Endothelial cell of umbilical vein (primary cell): ENCODE results near the gene BLTP3A. TPM values are rescaled to one million over a fixed set of nuclear protein-coding genes. Genes with fewer than 3 reads are reported as not detected.
"Not testable (repeated sequence)": the region's sequence is repeated elsewhere in the genome, so short reads cannot be mapped to it uniquely, and the experiment has no call there.

ENCODE experiments used
- BruUV-seq: library from RNA; stranded (reverse); fragments of 400-500 nt; replicated peaks from 2 replicates; lab custom pipeline; 2021; lab: Mats Ljungman, UMichigan
- CTCF ChIA-PET: fragments of 300-600, 350-600 bp; sonication (Branson Sonifier 250); formaldehyde crosslinking; loops from one replicate; lab custom pipeline; 2021; ENCODE audit warnings: antibody characterized with exemption, inconsistent platforms; lab: Charles Lee
- POLR2A ChIA-PET: fragments of 300-600, 350-600 bp; sonication (Branson Sonifier 250); formaldehyde crosslinking; loops from one replicate; lab custom pipeline; 2021; ENCODE audit warnings: antibody characterized with exemption, inconsistent platforms; lab: Charles Lee
- DNase-seq: peaks from one replicate; pipeline ENCODE4 v3.0.0-alpha.2; 2011; ENCODE audit warnings: low read depth, low spot score
- FAIRE-seq: peaks from 2 replicates; lab custom pipeline; 2011; peaks lifted over from hg19 to GRCh38; lab: Jason Lieb, UNC
- H2AFZ ChIP-seq: 2 replicates; pipeline ENCODE4 v1.6.0; 2012; ENCODE audit warnings: low read depth, low read length, control low read depth, inconsistent platforms
- H3K27ac ChIP-seq: 2 replicates; pipeline ENCODE4 v1.5.1; 2011; ENCODE audit warnings: low read depth, mild to moderate bottlenecking, control low read depth, low read length, moderate library complexity; ENCODE audit not compliant: insufficient read depth
- H3K27me3 ChIP-seq, 2 experiments: 2 replicates each; pipeline versions ENCODE4 v1.6.0 to v1.6.1; 2011; ENCODE audit warnings: low read length in 2 of 2, mixed read lengths in 1 of 2; ENCODE audit not compliant: control insufficient read depth in 2 of 2, insufficient read depth in 2 of 2
- H3K36me3 ChIP-seq, 2 experiments: 2 replicates in 1 of 2; 3 replicates in 1 of 2; pipeline ENCODE4 v1.5.1; 2011; ENCODE audit warnings: low read length in 2 of 2, mild to moderate bottlenecking in 1 of 2, moderate library complexity in 1 of 2; ENCODE audit not compliant: control insufficient read depth in 2 of 2, insufficient read depth in 2 of 2; ENCODE audit errors: extremely low read depth in 1 of 2
- H3K4me1 ChIP-seq: 3 replicates; pipeline ENCODE4 v1.5.1; 2011; ENCODE audit warnings: mild to moderate bottlenecking, low read length; ENCODE audit not compliant: control insufficient read depth, insufficient read depth; ENCODE audit errors: extremely low read depth
- H3K4me2 ChIP-seq: 2 replicates; pipeline ENCODE4 v1.6.1; 2011; ENCODE audit warnings: low read length, control low read depth, mixed read lengths; ENCODE audit not compliant: insufficient read depth
- H3K4me3 ChIP-seq, 3 experiments: fragments of 200-600 bp in 1 of 3; sonication (generic), shearing (Covaris generic) in 1 of 3; replicated peaks in 1 of 3; 2 replicates each; pipeline ENCODE4 v1.5.1; 2011 to 2016; ENCODE audit warnings: control low read depth in 3 of 3, low read length in 3 of 3, mild to moderate bottlenecking in 2 of 3, inconsistent platforms in 1 of 3, low read depth in 1 of 3, moderate library complexity in 1 of 3; ENCODE audit not compliant: insufficient read depth in 1 of 3
- H3K79me2 ChIP-seq: 2 replicates; pipeline ENCODE4 v1.6.0; 2012; ENCODE audit warnings: low read length, inconsistent platforms; ENCODE audit not compliant: control insufficient read depth, insufficient read depth
- H3K9ac ChIP-seq: replicated peaks from 2 replicates; pipeline ENCODE3; 2011; ENCODE audit warnings: low read length, control low read depth; ENCODE audit not compliant: insufficient read depth; ENCODE audit errors: extremely low read depth
- H3K9me1 ChIP-seq: replicated peaks from 3 replicates; pipeline ENCODE4 v1.6.0; 2011; ENCODE audit warnings: mild to moderate bottlenecking, low read length; ENCODE audit not compliant: control insufficient read depth, insufficient read depth; ENCODE audit errors: extremely low read depth
- H3K9me3 ChIP-seq: replicated peaks from 2 replicates; pipeline ENCODE4 v1.5.1; 2012; ENCODE audit warnings: low read length, inconsistent platforms; ENCODE audit not compliant: control insufficient read depth, insufficient read depth
- H4K20me1 ChIP-seq: replicated peaks from 2 replicates; pipeline ENCODE3; 2011; ENCODE audit warnings: mild to moderate bottlenecking, low read length; ENCODE audit not compliant: control insufficient read depth, insufficient read depth; ENCODE audit errors: extremely low read depth
- GATA2 ChIP-seq: IDR thresholded peaks from 2 replicates; pipeline ENCODE4 v1.7.0; 2011; ENCODE audit warnings: low read depth, mild to moderate bottlenecking, moderate library complexity, mixed read lengths, low read length; ENCODE audit not compliant: insufficient read length, insufficient read depth
- POLR2A ChIP-seq: IDR thresholded peaks from 2 replicates; pipeline ENCODE4 v1.6.1; 2012; ENCODE audit warnings: low read depth, mild to moderate bottlenecking, control low read depth, low read length
- dilution Hi-C: fragments of 300-500 bp; cut with MboI; formaldehyde crosslinking; loops from one replicate; pipeline ENCODE4 v1.15.0; 2019; ENCODE audit warnings: low sequenced_read_pairs; ENCODE audit not compliant: extremely low pct_ligation_motif_present
- intact Hi-C: fragments of 100-400 bp; cut with micrococcal nuclease; formaldehyde crosslinking; loops from one replicate; pipeline ENCODE4 v1.10.0; 2022
- polyA plus RNA-seq, 4 experiments: library from polyadenylated mRNA; depleted of rRNA in 3 of 4; stranded (reverse) in 3 of 4; unstranded in 1 of 4; fragments of >200 nt; gene quantifications; 2 replicates each; pipeline versions ENCODE4 v1.2.1 to v1.2.3, GENCODE V29; 2011 to 2012; ENCODE audit warnings: missing spikeins in 1 of 4
- total RNA-seq: library from RNA; stranded (reverse); gene quantifications from 2 replicates; pipeline ENCODE4 v1.2.3, GENCODE V29; 2021

Gene BLTP3A
- total and polyA plus RNA-seq, 2 donors (not counting 3 experiments of a cell fraction or from before 2014, with no cell fraction given) = 4.6 to 9.3 TPM

GRCh38 chr6:34817446-34817845 lies 25.6 kb downstream of the BLTP3A start:
- Histone ChIP-seq H3K9me1 (no peaks in the 10 kb centered on the region), H2AFZ (no peak overlapping the region), H3K27me3 (no peaks in the 10 kb centered on the region), H4K20me1 (no peaks in the 10 kb centered on the region), H3K27ac (no peak overlapping the region), H3K9ac (no peak overlapping the region), H3K36me3 (peaks cover 0 to 2% of the 10 kb centered on the region in 2 experiments), H3K9me3 (no peaks in the 10 kb centered on the region), H3K79me2 (no peaks in the 10 kb centered on the region), H3K4me2 (no peak overlapping the region), H3K4me3 (no peak overlapping the region), H3K4me1 (peaks cover 2% of the 10 kb centered on the region)
- ChIA-PET CTCF (no interaction called here), POLR2A (interaction anchor here (0.6 kb wide), 1 partner anchor 615 kb away, joined by 3 read pairs; no protein-coding TSS in a partner anchor)
- DNase-seq (peak; percentile 11), FAIRE-seq (peak; percentile 56)
- intact Hi-C loops = no loop called here
- dilution Hi-C loops = no loop called here
- no peak for TF ChIP-seq POLR2A
- TF ChIP-seq GATA2 = no peak
- no TSS peak for BruUV-seq

GRCh38 chr6:34818872-34819570 lies 27.1 kb downstream of the BLTP3A start:
- H3K9me3 ChIP-seq, intact Hi-C loops, BruUV-seq: not testable (repeated sequence)

More at GRCh38 chr6:34818872-34819570, 27.1 kb downstream of the BLTP3A start:
- FAIRE-seq, H3K79me2 ChIP-seq, H2AFZ ChIP-seq, H3K27ac ChIP-seq, POLR2A ChIA-PET, H3K4me1 ChIP-seq, dilution Hi-C loops, DNase-seq, H3K4me2 ChIP-seq, H3K36me3 ChIP-seq, H3K9ac ChIP-seq, H3K4me3 ChIP-seq, H3K9me1 ChIP-seq, H3K27me3 ChIP-seq, H4K20me1 ChIP-seq: not testable (repeated sequence)
- CTCF ChIA-PET = interaction anchor here (2.5 kb wide), 1 partner anchor 9 kb away, joined by 20 read pairs; no protein-coding TSS in a partner anchor
